B cell (primary cell): ENCODE measurements around the gene LATS2. TPM values are rescaled to one million over a fixed set of nuclear protein-coding genes. Genes with fewer than 3 reads are reported as not detected.

Experiments used
- ATAC-seq: fragments of 200-7000 bp; cut with Tn5 transposase; one replicate; pipeline ENCODE4 v1.10.0; 2021; ENCODE audit warnings: low read depth, mild to moderate bottlenecking, moderate number of reproducible peaks, moderate library complexity
- CTCF ChIA-PET: fragments of 350-600 bp; sonication (Branson Sonifier 250); formaldehyde crosslinking; loops from one replicate; lab custom pipeline; 2021; ENCODE audit warnings: antibody characterized with exemption, inconsistent platforms; lab: Charles Lee
- POLR2A ChIA-PET: fragments of 350-600 bp; sonication (Branson Sonifier 250); formaldehyde crosslinking; loops from one replicate; lab custom pipeline; 2021; ENCODE audit warnings: antibody characterized with exemption; lab: Charles Lee
- DNase-seq: peaks from one replicate; pipeline ENCODE4 v3.0.0; 2013
- H2AFZ ChIP-seq: 2 replicates; pipeline ENCODE4 v1.6.1; 2012; ENCODE audit warnings: mild to moderate bottlenecking, low read depth, low read length; ENCODE audit not compliant: insufficient read depth, poor library complexity, severe bottlenecking
- H3K27ac ChIP-seq, 2 donors: 1 replicate in 1 of 2; 2 replicates in 1 of 2; pipeline ENCODE4 v1.5.1; 2012 to 2013; ENCODE audit warnings: low read length in 2 of 2, mild to moderate bottlenecking in 2 of 2, moderate library complexity in 1 of 2
- H3K27me3 ChIP-seq, 4 experiments: fragments of 200-600 bp in 1 of 4; sonication (generic) in 1 of 4; replicated peaks in 1 of 4; 1 replicate in 2 of 4; 2 replicates in 2 of 4; pipeline versions ENCODE4 v1.6.1 to v1.7.0; 2013 to 2016; ENCODE audit warnings: low read length in 3 of 4, mild to moderate bottlenecking in 2 of 4, mixed read lengths in 1 of 4, moderate library complexity in 1 of 4; ENCODE audit not compliant: insufficient read depth in 4 of 4, control insufficient read depth in 3 of 4; ENCODE audit errors: control extremely low read depth in 1 of 4
- H3K36me3 ChIP-seq, 2 experiments: replicated peaks in 1 of 2; 1 replicate in 1 of 2; 2 replicates in 1 of 2; pipeline versions ENCODE4 v1.6.1 to v1.7.1; 2013; ENCODE audit warnings: low read length in 1 of 2; ENCODE audit not compliant: insufficient read depth in 2 of 2, control insufficient read depth in 1 of 2; ENCODE audit errors: control extremely low read depth in 1 of 2, extremely low read depth in 1 of 2
- H3K4me1 ChIP-seq, 2 donors: fragments of 200-600 bp in 1 of 2; sonication (generic) in 1 of 2; 1 replicate in 1 of 2; 2 replicates in 1 of 2; pipeline versions ENCODE4 v1.5.1 to v1.6.1; 2013 to 2017; ENCODE audit warnings: low read length in 2 of 2; ENCODE audit not compliant: control insufficient read depth in 2 of 2, insufficient read depth in 2 of 2
- H3K4me2 ChIP-seq: replicated peaks from 2 replicates; pipeline ENCODE3; 2012; ENCODE audit warnings: mild to moderate bottlenecking, low read depth, low read length; ENCODE audit not compliant: poor library complexity, severe bottlenecking
- H3K4me3 ChIP-seq, 5 experiments: fragments of 200-600 bp in 1 of 5; sonication (generic) in 1 of 5; 1 replicate in 3 of 5; 2 replicates in 2 of 5; pipeline versions ENCODE4 v1.5.1 to v1.7.0; 2011 to 2016; ENCODE audit warnings: low read length in 4 of 5, mild to moderate bottlenecking in 4 of 5, low read depth in 2 of 5, control low read depth in 1 of 5, moderate library complexity in 1 of 5; ENCODE audit not compliant: insufficient read depth in 1 of 5; ENCODE audit errors: control extremely low read depth in 1 of 5, extremely low read depth in 1 of 5
- H3K79me2 ChIP-seq: fragments of 200-600 bp; sonication (generic); one replicate; pipeline ENCODE4 v1.6.0; 2016; ENCODE audit warnings: low read length; ENCODE audit not compliant: control insufficient read depth, insufficient read depth
- H3K9ac ChIP-seq: fragments of 200-600 bp; sonication (generic); 2 replicates; pipeline ENCODE4 v1.6.1; 2017; ENCODE audit warnings: mild to moderate bottlenecking, low read length, moderate library complexity
- H3K9me3 ChIP-seq, 3 donors: one replicate each; pipeline versions ENCODE4 v1.6.1 to v1.7.1; 2013; ENCODE audit warnings: low read length in 2 of 3; ENCODE audit not compliant: control insufficient read depth in 2 of 3, insufficient read depth in 1 of 3; ENCODE audit errors: control extremely low read depth in 1 of 3
- H4K20me1 ChIP-seq: 2 replicates; pipeline ENCODE4 v1.6.0; 2012; ENCODE audit warnings: mild to moderate bottlenecking, low read length; ENCODE audit not compliant: insufficient read depth, control insufficient read depth, poor library complexity, severe bottlenecking
- H3K27ac Mint-ChIP-seq: one replicate; pipeline ENCODE4 v1.8.0; 2021; ENCODE audit warnings: mixed read lengths
- H3K27me3 Mint-ChIP-seq: one replicate; pipeline ENCODE4 v1.8.0; 2021; ENCODE audit warnings: mixed read lengths
- H3K4me1 Mint-ChIP-seq: one replicate; pipeline ENCODE4 v1.8.0; 2021; ENCODE audit warnings: mixed read lengths
- H3K4me3 Mint-ChIP-seq: one replicate; pipeline ENCODE4 v1.8.0; 2021; ENCODE audit warnings: mixed read lengths
- H3K9me3 Mint-ChIP-seq: one replicate; pipeline ENCODE4 v1.8.0; 2022; ENCODE audit warnings: mixed read lengths; ENCODE audit not compliant: insufficient read depth
- CTCF ChIP-seq: fragments of 200-600 bp; IDR thresholded peaks from one replicate; pipeline ENCODE4 v1.8.0; 2022; ENCODE audit warnings: antibody characterized with exemption, mild to moderate bottlenecking
- EZH2 ChIP-seq: IDR thresholded peaks from 2 replicates; pipeline ENCODE4 v1.6.1; 2012; ENCODE audit warnings: borderline replicate concordance, low read depth, mild to moderate bottlenecking, moderate library complexity, low read length; ENCODE audit not compliant: insufficient read depth, poor library complexity, severe bottlenecking
- WGBS: methylation state at CpG from one replicate; pipeline ENCODE4 v1.1.5; 2013; ENCODE audit warnings: missing lambda C conversion rate; ENCODE audit not compliant: insufficient coverage; 5-methylcytosine and 5-hydroxymethylcytosine counted together
- intact Hi-C: fragments of 100-400 bp; cut with micrococcal nuclease; formaldehyde crosslinking; loops from one replicate; pipeline ENCODE4 v1.10.0; 2022
- polyA plus RNA-seq: library from polyadenylated mRNA; depleted of rRNA; stranded (reverse); fragments of >200 nt; gene quantifications from 2 replicates; pipeline ENCODE4 v1.2.3, GENCODE V29; 2012
- total RNA-seq, 2 donors: library from RNA; stranded (reverse); fragments of 120-200 nt in 1 of 2; gene quantifications; 1 replicate in 1 of 2; 2 replicates in 1 of 2; pipeline versions ENCODE4 v1.2.3 to v1.2.4, GENCODE V29; 2013 to 2022

LATS2 gene
- total and polyA plus RNA-seq, 2 donors (not counting 1 experiment from before 2014, with no cell fraction given), result 1.9 to 2.7 TPM

- H3K9me3 Mint-ChIP-seq, result no peaks in the 10 kb centered on the region
- Histone ChIP-seq H3K27me3 (no peaks in the 10 kb centered on the region), H3K9ac (no peak overlapping the region), H3K27ac (no peak overlapping the region), H3K4me1 (no peaks in the 10 kb centered on the region), H4K20me1 (no peaks in the 10 kb centered on the region), H3K4me3 (no peak overlapping the region), H3K9me3 (peaks cover 0 to 14% (median 0%) of the 10 kb centered on the region in 3 donors), H3K79me2 (no peaks in the 10 kb centered on the region), H3K36me3 (no peaks in the 10 kb centered on the region), H3K4me2 (no peak overlapping the region), H2AFZ (no peak overlapping the region)
- no peak overlapping the region for H3K27ac Mint-ChIP-seq
- POLR2A ChIA-PET, result no interaction called here
- WGBS, result 95% methylated on average over 74 of the region's 87 CpGs
- TF ChIP-seq EZH2 (no peak), CTCF (no peak)
- CTCF ChIA-PET, result no interaction called here
- intact Hi-C loops, result no loop called here
- no peaks in the 10 kb centered on the region for H3K4me1 Mint-ChIP-seq
- no peak for ATAC-seq
- H3K27me3 Mint-ChIP-seq, result no peaks in the 10 kb centered on the region
- H3K4me3 Mint-ChIP-seq, result no peak overlapping the region
- no peak for DNase-seq
These were observed 73.1 kb downstream of the LATS2 start for GRCh38 chr13:20988033-20988908.

GRCh38 chr13:20987599-20987998 is 73.8 kb downstream of the LATS2 start:
- H3K27ac Mint-ChIP-seq, result no peak overlapping the region
- ChIA-PET CTCF (no interaction called here), POLR2A (no interaction called here)
- Histone ChIP-seq H3K9ac (no peak overlapping the region), H4K20me1 (no peaks in the 10 kb centered on the region), H3K4me1 (no peaks in the 10 kb centered on the region), H3K4me2 (no peak overlapping the region), H3K79me2 (no peaks in the 10 kb centered on the region), H3K27me3 (no peaks in the 10 kb centered on the region), H3K4me3 (no peak overlapping the region), H2AFZ (no peak overlapping the region), H3K9me3 (peaks cover 0 to 14% (median 0%) of the 10 kb centered on the region in 3 donors), H3K36me3 (no peaks in the 10 kb centered on the region), H3K27ac (no peak overlapping the region)
- 97% methylated on average over 10 of the region's 11 CpGs for WGBS
- no peaks in the 10 kb centered on the region for H3K4me1 Mint-ChIP-seq
- no peaks in the 10 kb centered on the region for H3K27me3 Mint-ChIP-seq
- H3K9me3 Mint-ChIP-seq, result no peaks in the 10 kb centered on the region
- ATAC-seq (no peak), DNase-seq (no peak)
- intact Hi-C loops, result no loop called here
- TF ChIP-seq EZH2 (no peak), CTCF (no peak)
- no peak overlapping the region for H3K4me3 Mint-ChIP-seq
